NB4 (cell line): ENCODE data around the gene CLEC3A.
"Not testable (repeated sequence)": the region's sequence is repeated elsewhere in the genome, so short reads cannot be mapped to it uniquely, and the experiment has no call there.

Experiments
- DNase-seq: peaks from one replicate; pipeline ENCODE4 v3.0.0; 2010; ENCODE audit warnings: low read depth
- H3K4me3 ChIP-seq: one replicate; pipeline ENCODE4 v1.5.1; 2011; ENCODE audit warnings: mild to moderate bottlenecking, low read depth, low read length, moderate library complexity
- MYC ChIP-seq: IDR thresholded peaks from 2 replicates; pipeline ENCODE4 v1.6.1; 2011; ENCODE audit warnings: low read depth, low read length
- POLR2A ChIP-seq: IDR thresholded peaks from 2 replicates; pipeline ENCODE4 v1.6.1; 2011; ENCODE audit warnings: mild to moderate bottlenecking; ENCODE audit not compliant: insufficient read length; ENCODE audit errors: extremely low read depth
- TF ChIP-seq, protein P1 (sequence below): IDR thresholded peaks from 2 replicates; pipeline ENCODE4 v1.6.1; 2011; ENCODE audit warnings: low read depth, low read length
- TF ChIP-seq, protein P2 (sequence below): IDR thresholded peaks from one replicate; pipeline ENCODE4 v1.5.1; 2012; ENCODE audit warnings: low read depth, low read length

CLEC3A gene

DNA sequence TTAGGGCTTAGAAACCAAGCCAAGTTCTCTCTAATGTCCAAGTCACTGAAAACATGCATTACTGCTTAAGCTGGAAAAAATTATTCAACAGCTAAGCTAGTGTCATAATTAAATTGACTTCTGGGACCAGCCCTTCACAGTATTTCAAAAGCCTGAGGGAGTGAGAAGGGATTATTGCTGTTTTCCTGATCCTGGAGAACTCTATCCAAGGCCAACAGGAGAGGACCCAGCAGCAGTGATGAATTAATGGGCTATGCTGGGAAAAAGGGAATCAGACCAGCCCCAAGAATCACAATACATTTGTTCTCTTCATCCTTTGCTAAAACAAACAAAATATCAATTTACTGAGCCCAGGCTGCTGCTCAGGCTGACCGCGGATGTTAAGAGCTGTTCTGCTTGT, 34.5 kb upstream of the CLEC3A start:
- TF ChIP-seq, protein P1, sequence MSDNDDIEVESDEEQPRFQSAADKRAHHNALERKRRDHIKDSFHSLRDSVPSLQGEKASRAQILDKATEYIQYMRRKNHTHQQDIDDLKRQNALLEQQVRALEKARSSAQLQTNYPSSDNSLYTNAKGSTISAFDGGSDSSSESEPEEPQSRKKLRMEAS: no peak
- TF ChIP-seq MYC: no peak
- TF ChIP-seq, protein P2, sequence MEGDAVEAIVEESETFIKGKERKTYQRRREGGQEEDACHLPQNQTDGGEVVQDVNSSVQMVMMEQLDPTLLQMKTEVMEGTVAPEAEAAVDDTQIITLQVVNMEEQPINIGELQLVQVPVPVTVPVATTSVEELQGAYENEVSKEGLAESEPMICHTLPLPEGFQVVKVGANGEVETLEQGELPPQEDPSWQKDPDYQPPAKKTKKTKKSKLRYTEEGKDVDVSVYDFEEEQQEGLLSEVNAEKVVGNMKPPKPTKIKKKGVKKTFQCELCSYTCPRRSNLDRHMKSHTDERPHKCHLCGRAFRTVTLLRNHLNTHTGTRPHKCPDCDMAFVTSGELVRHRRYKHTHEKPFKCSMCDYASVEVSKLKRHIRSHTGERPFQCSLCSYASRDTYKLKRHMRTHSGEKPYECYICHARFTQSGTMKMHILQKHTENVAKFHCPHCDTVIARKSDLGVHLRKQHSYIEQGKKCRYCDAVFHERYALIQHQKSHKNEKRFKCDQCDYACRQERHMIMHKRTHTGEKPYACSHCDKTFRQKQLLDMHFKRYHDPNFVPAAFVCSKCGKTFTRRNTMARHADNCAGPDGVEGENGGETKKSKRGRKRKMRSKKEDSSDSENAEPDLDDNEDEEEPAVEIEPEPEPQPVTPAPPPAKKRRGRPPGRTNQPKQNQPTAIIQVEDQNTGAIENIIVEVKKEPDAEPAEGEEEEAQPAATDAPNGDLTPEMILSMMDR: no peak
- TF ChIP-seq POLR2A: no peak
- H3K4me3 ChIP-seq: no peak overlapping the region
- no peak for DNase-seq

DNA sequence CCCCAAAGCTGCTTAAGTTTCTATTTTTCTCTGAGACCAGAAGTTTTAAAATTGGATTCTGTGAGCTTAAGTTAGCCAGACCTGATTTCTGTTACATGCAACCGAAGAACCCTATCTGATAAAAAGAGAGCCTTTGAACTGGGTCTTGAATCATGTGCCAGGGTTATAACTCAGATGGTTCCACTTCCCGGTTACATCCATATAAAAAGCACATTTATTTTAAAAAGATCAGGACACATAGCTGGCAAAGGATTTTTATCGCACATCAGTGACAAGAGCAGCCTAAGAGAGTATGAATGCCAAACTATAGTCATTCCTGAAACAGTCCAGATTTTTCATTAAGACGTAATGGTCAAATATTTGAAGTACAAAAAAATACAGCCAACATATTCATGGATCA, 32.5 kb upstream of the CLEC3A start:
- H3K4me3 ChIP-seq: no peak overlapping the region
- TF ChIP-seq POLR2A (no peak), MYC (no peak)
- TF ChIP-seq, protein P2: no peak
- TF ChIP-seq, protein P1: no peak
- no peak for DNase-seq

DNA sequence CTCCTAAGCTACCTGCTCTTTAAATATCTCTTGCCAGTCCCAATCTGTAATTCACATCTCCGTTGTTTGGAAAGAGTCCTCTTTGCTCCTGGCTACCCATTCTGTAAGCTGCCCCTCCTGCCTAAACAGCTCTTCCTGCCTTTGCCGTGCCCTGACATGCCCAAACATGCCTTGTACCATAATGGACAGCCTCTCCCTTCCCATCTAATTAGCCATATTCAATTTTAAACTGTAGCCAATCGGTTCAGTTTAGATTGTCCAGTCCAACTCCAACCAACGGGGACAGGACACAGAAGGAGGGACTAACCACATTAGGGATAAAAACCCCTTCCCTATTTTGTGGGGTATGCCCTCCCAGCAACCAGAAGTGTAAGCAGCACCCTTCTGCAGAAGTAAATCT, 30.6 kb upstream of the CLEC3A start:
- H3K4me3 ChIP-seq: no peak overlapping the region
- TF ChIP-seq, protein P2: no peak
- TF ChIP-seq POLR2A: no peak
- no peak for DNase-seq

DNA sequence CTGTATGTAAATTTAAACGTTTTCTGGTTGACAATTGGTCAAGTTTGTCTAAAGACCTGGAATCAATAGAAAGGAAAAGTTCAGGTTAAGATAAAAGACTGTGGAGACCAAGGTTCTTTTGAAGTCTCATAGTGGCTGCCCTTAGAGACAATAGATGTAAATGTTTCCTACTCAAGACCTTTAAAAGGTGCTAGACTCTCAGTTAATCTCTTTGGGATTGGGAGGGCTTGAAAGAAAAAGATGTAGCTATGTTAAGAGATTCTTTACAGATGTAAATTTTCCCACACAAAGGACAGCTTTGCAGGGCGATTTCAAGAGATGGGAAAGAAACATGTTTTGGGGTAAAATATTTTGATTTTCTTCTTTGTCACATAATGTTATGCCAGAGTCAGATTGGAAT, 30.0 kb upstream of the CLEC3A start:
- not testable (repeated sequence) for H3K4me3 ChIP-seq, DNase-seq

DNA sequence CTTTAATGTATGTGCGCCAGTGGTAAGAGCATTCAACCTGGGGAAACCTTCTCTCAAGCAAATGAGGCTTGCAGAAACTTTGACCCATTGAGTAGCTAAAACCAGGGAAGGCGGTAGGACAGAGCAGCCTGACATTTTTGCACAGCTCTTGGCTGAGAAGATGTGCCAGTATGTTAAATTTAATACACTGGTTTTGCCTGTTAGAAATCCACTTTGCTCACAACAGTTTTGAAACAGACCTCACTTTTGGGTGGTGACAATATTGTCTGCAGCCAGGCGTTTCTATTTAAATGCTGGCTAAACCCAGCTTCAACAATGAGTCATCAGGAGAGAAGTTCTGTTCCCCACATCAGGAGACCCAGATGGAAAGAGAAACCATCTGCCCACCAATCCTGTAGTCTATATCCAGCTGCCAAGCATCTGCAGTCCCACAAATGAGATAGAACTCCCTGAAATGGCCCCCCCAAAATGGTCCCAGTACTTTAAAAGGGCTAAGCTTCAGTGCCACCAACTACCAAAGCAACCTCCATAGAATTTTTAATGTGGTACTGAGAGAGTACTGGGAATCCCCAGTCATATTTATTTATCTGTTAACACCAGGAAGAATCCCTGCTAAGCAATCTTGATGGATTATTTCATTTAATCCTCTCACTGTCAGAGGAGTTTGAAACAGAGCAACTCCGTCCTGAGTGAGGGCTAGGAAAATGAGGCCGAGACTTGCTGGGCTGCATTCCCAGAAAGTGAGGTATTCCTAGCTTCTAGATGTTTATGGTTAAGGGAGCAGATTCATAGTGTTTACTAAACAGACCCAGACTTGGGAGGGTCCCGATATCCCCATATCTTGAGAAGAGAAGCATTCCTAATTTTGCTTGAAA, 29.0 kb upstream of the CLEC3A start:
- no peak for DNase-seq
- TF ChIP-seq, protein P1: no peak
- TF ChIP-seq POLR2A: no peak
- TF ChIP-seq, protein P2: no peak
- TF ChIP-seq MYC: no peak
- no peak overlapping the region for H3K4me3 ChIP-seq

DNA sequence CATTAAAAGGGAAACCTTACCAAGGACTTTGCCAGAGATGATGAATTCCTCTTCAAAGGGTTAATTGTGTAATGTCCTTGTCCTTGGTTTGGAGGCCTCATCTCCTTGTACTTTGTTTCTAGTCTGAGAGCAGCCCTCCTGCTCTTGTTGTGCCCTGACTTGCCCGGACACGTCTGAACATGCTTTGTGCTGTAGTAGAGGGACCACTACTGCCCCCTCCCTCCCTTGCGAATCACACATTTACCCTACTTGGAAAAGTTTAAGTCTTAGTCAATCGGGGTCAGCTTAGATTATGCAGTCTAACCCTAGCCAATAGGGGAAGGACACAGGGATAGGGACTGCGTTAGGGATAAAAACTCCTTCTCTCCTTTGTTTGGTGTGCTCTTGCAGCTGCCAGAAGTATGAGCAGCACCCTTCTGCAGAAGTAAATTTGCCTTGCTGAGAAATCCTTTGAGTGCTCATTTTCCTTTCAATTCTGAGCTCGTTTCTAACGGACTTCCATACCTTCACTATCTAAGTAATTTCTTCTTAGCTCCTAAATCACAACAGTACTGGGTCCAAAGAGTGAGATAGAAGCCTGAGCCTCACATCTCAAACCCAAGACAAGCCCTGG, 26.4 kb upstream of the CLEC3A start:
- no peak overlapping the region for H3K4me3 ChIP-seq
- DNase-seq: no peak
- TF ChIP-seq, protein P2: no peak
- TF ChIP-seq MYC (no peak), POLR2A (no peak)
- TF ChIP-seq, protein P1: no peak
